H54 (cell line): ENCODE results near the gene JAG1.

Experiments
- DNase-seq: peaks from one replicate; pipeline ENCODE4 v3.0.0; 2011; ENCODE audit warnings: low spot score, mixed read lengths; ENCODE audit not compliant: insufficient read length
- FAIRE-seq: peaks from 3 replicates; lab custom pipeline; 2011; peaks lifted over from hg19 to GRCh38; lab: Jason Lieb, UNC
- POLR2A ChIP-seq: IDR thresholded peaks from 2 replicates; pipeline ENCODE4 v1.6.1; 2011; ENCODE audit warnings: low read depth, mild to moderate bottlenecking, low read length

The JAG1 gene

GRCh38 chr20:10682939-10683338, 9.1 kb upstream of the JAG1 start:
- no peak for FAIRE-seq
- DNase-seq, result no peak
- no peak for TF ChIP-seq POLR2A

GRCh38 chr20:10681494-10681893, 7.7 kb upstream of the JAG1 start:
- DNase-seq (no peak), FAIRE-seq (no peak)
- no peak for TF ChIP-seq POLR2A

GRCh38 chr20:10680571-10680970, 6.8 kb upstream of the JAG1 start:
- DNase-seq, result no peak
- FAIRE-seq, result no peak
- TF ChIP-seq POLR2A, result no peak

GRCh38 chr20:10679269-10679668, 5.5 kb upstream of the JAG1 start:
- no peak for TF ChIP-seq POLR2A
- FAIRE-seq (no peak), DNase-seq (no peak)

GRCh38 chr20:10676518-10676917, 2.7 kb upstream of the JAG1 start:
- no peak for TF ChIP-seq POLR2A
- FAIRE-seq (no peak), DNase-seq (no peak)

GRCh38 chr20:10675450-10675848, 1.6 kb upstream of the JAG1 start:
- DNase-seq, result no peak
- FAIRE-seq, result no peak
- no peak for TF ChIP-seq POLR2A

- FAIRE-seq (no peak), DNase-seq (peak; percentile 85)
- TF ChIP-seq POLR2A, result no peak
These were observed 1.1 kb upstream of the JAG1 start for GRCh38 chr20:10674684-10675449.

- FAIRE-seq, result no peak
- DNase-seq, result peak; percentile 29
- TF ChIP-seq POLR2A, result peak; percentile 32; the same call in 1 of the 2 replicates
These were observed 490 bp downstream of the JAG1 start for GRCh38 chr20:10673176-10673841.

- DNase-seq (peak; percentile 61), FAIRE-seq (no peak)
- peak; percentile 42 for TF ChIP-seq POLR2A
These were observed 1.1 kb downstream of the JAG1 start for GRCh38 chr20:10672624-10673127.

- DNase-seq (peak; percentile 54), FAIRE-seq (no peak)
- 0 out of 2 replicates have a peak, but pooled peaks have one; percentile 22 for TF ChIP-seq POLR2A
These were observed 1.7 kb downstream of the JAG1 start for GRCh38 chr20:10671919-10672623.

- DNase-seq (peak; percentile 98), FAIRE-seq (peak; percentile 67)
- peak; percentile 31; the same call in 1 of the 2 replicates for TF ChIP-seq POLR2A
These were observed 2.4 kb downstream of the JAG1 start for GRCh38 chr20:10671221-10671918.

- DNase-seq, result no peak
- FAIRE-seq, result no peak
- no peak for TF ChIP-seq POLR2A
These were observed 3.1 kb downstream of the JAG1 start for GRCh38 chr20:10670501-10671220.
